SK-N-SH (cell line): ENCODE results near the gene PCSK2. TPM values are rescaled to one million over a fixed set of nuclear protein-coding genes. Genes with fewer than 3 reads are reported as not detected.

Experiments
- CTCF ChIA-PET: fragments of 300-600, 350-600 bp; formaldehyde crosslinking; extraction: SDS; loops from one replicate; lab custom pipeline; 2021; lab: Yijun Ruan, JAX
- POLR2A ChIA-PET: fragments of 350-600 bp; sonication (Branson Sonifier 250); formaldehyde crosslinking; extraction: SDS; loops from one replicate; lab custom pipeline; 2020; ENCODE audit warnings: antibody characterized with exemption, inconsistent platforms; lab: Yijun Ruan, JAX
- DNase-seq: peaks from one replicate; pipeline ENCODE4 v3.0.0; 2012
- H2AFZ ChIP-seq: fragments of 200-600 bp; sonication (generic); 2 replicates; pipeline ENCODE4 v1.8.1; 2016; ENCODE audit warnings: antibody characterized with exemption, mild to moderate bottlenecking, low read depth
- H3F3A ChIP-seq: fragments of 200-600 bp; sonication (generic); replicated peaks from 2 replicates; pipeline ENCODE3; 2016; ENCODE audit warnings: antibody characterized with exemption, mild to moderate bottlenecking; ENCODE audit not compliant: insufficient read depth
- H3K27ac ChIP-seq, 2 experiments: fragments of 200-500 bp in 1 of 2; fragments of 200-600 bp in 1 of 2; sonication (Bioruptor generic) in 1 of 2; sonication (generic), shearing (Covaris generic) in 1 of 2; 2 replicates each; pipeline versions ENCODE4 v1.5.1 to v1.6.1; 2014 to 2016; ENCODE audit warnings: low read depth in 2 of 2, inconsistent platforms in 1 of 2, low read length in 1 of 2, mild to moderate bottlenecking in 1 of 2, mixed read lengths in 1 of 2
- H3K27me3 ChIP-seq: fragments of 200-600 bp; sonication (generic), shearing (Covaris generic); 2 replicates; pipeline ENCODE4 v1.6.1; 2016; ENCODE audit warnings: mixed run types; ENCODE audit not compliant: insufficient read depth
- H3K36me3 ChIP-seq, 2 experiments: fragments of 200-500 bp in 1 of 2; fragments of 200-600 bp in 1 of 2; sonication (Bioruptor generic) in 1 of 2; sonication (generic) in 1 of 2; replicated peaks in 1 of 2; 2 replicates each; pipeline versions ENCODE3 to v1.5.1; 2014 to 2016; ENCODE audit warnings: low read length in 1 of 2, mild to moderate bottlenecking in 1 of 2; ENCODE audit not compliant: insufficient read depth in 2 of 2, control insufficient read depth in 1 of 2
- H3K4me1 ChIP-seq, 2 experiments: fragments of 200-500 bp in 1 of 2; fragments of 200-600 bp in 1 of 2; sonication (Bioruptor generic) in 1 of 2; sonication (generic), shearing (Covaris generic) in 1 of 2; 2 replicates each; pipeline versions ENCODE4 v1.5.1 to v1.6.1; 2014 to 2016; ENCODE audit warnings: low read depth in 1 of 2, low read length in 1 of 2, mixed run types in 1 of 2; ENCODE audit not compliant: insufficient read depth in 2 of 2, control insufficient read depth in 1 of 2
- H3K4me2 ChIP-seq: fragments of 200-600 bp; sonication (generic), shearing (Covaris generic); 2 replicates; pipeline ENCODE4 v1.6.1; 2017; ENCODE audit warnings: mixed run types
- H3K4me3 ChIP-seq, 2 experiments: fragments of 200-500 bp in 1 of 2; fragments of 200-600 bp in 1 of 2; sonication (Bioruptor generic) in 1 of 2; sonication (generic), shearing (Covaris generic) in 1 of 2; 2 replicates each; pipeline versions ENCODE4 v1.5.1 to v1.8.1; 2014 to 2016; ENCODE audit warnings: low read depth in 2 of 2, inconsistent platforms in 1 of 2, low read length in 1 of 2, mild to moderate bottlenecking in 1 of 2, mixed read lengths in 1 of 2, moderate library complexity in 1 of 2
- H3K79me2 ChIP-seq: fragments of 200-600 bp; sonication (generic); 2 replicates; pipeline ENCODE4 v1.8.1; 2017; ENCODE audit warnings: mild to moderate bottlenecking; ENCODE audit not compliant: insufficient read depth
- H3K9ac ChIP-seq: fragments of 200-600 bp; sonication (generic); 2 replicates; pipeline ENCODE4 v1.6.1; 2017; ENCODE audit warnings: mixed run types
- H3K9me2 ChIP-seq: fragments of 200-600 bp; sonication (generic); 2 replicates; pipeline ENCODE4 v1.6.1; 2017; ENCODE audit warnings: mixed run types
- H3K9me3 ChIP-seq: fragments of 200-600 bp; sonication (generic); 2 replicates; pipeline ENCODE4 v1.6.1; 2017; ENCODE audit warnings: mixed run types, mild to moderate bottlenecking, moderate library complexity
- H4K20me1 ChIP-seq: fragments of 200-600 bp; sonication (generic); 2 replicates; pipeline ENCODE4 v1.6.1; 2017; ENCODE audit warnings: mild to moderate bottlenecking, mixed run types; ENCODE audit not compliant: insufficient read depth
- CTCF ChIP-seq: fragments of 200-600 bp; sonication (generic); IDR thresholded peaks from 2 replicates; pipeline ENCODE4 v1.6.1; 2017; ENCODE audit warnings: antibody characterized with exemption, mild to moderate bottlenecking, moderate library complexity
- ELF1 ChIP-seq: IDR thresholded peaks from 2 replicates; pipeline ENCODE4 v1.4.0; 2012
- EP300 ChIP-seq, 2 experiments: IDR thresholded peaks; 2 replicates each; pipeline versions ENCODE4 v1.4.0 to v1.6.1; 2012; ENCODE audit warnings: borderline replicate concordance in 1 of 2, low read depth in 1 of 2, low read length in 1 of 2
- EZH2phosphoT487 ChIP-seq: fragments of 200-600 bp; sonication (generic); IDR thresholded peaks from 2 replicates; pipeline ENCODE4 v1.6.1; 2017; ENCODE audit warnings: low read depth, mixed run types, mild to moderate bottlenecking, antibody characterized with exemption, moderate library complexity, borderline replicate concordance
- FOXJ3 ChIP-seq: sonication (generic); formaldehyde crosslinking; IDR thresholded peaks from 2 replicates; pipeline ENCODE4 v1.5.1; 2020; ENCODE audit warnings: mild to moderate bottlenecking, missing genetic modification reagents
- FOXM1 ChIP-seq: IDR thresholded peaks from 2 replicates; pipeline ENCODE4 v1.4.0; 2012; ENCODE audit warnings: low read depth, mild to moderate bottlenecking
- GATA2 ChIP-seq: sonication (generic); formaldehyde crosslinking; IDR thresholded peaks from 2 replicates; pipeline ENCODE4 v1.5.0; 2020; ENCODE audit warnings: mild to moderate bottlenecking, missing genetic modification reagents
- IRF3 ChIP-seq: fragments of 150-350 bp; IDR thresholded peaks from 2 replicates; pipeline ENCODE4 v1.6.1; 2016; ENCODE audit warnings: mild to moderate bottlenecking, low read depth, low read length
- MAX ChIP-seq: IDR thresholded peaks from 2 replicates; pipeline ENCODE4 v1.4.0; 2012; ENCODE audit warnings: low read depth
- MEF2A ChIP-seq: IDR thresholded peaks from 2 replicates; pipeline ENCODE4 v1.4.0; 2012; ENCODE audit warnings: low read depth, borderline replicate concordance
- NFIC ChIP-seq: IDR thresholded peaks from 2 replicates; pipeline ENCODE4 v1.4.0; 2012; ENCODE audit warnings: borderline replicate concordance
- NRF1 ChIP-seq: IDR thresholded peaks from 2 replicates; pipeline ENCODE4 v1.6.1; 2012; ENCODE audit warnings: low read depth, mild to moderate bottlenecking, low read length
- PBX3 ChIP-seq: IDR thresholded peaks from 2 replicates; pipeline ENCODE4; 2012
- RAD21 ChIP-seq: IDR thresholded peaks from 2 replicates; pipeline ENCODE4 v1.6.1; 2012; ENCODE audit warnings: mild to moderate bottlenecking, low read length
- RFX5 ChIP-seq: IDR thresholded peaks from 2 replicates; pipeline ENCODE4 v1.6.1; 2012; ENCODE audit warnings: mild to moderate bottlenecking, improper control_type of control experiment, low read length
- RXRA ChIP-seq: IDR thresholded peaks from 2 replicates; pipeline ENCODE4 v1.4.0; 2012; ENCODE audit warnings: low read depth, mild to moderate bottlenecking, borderline replicate concordance
- SMC3 ChIP-seq: IDR thresholded peaks from 2 replicates; pipeline ENCODE4 v1.6.1; 2012; ENCODE audit warnings: low read depth, low read length, improper control_type of control experiment
- USF1 ChIP-seq: IDR thresholded peaks from 2 replicates; pipeline ENCODE4 v1.4.0; 2012; ENCODE audit warnings: low read depth, borderline replicate concordance
- YY1 ChIP-seq: IDR thresholded peaks from 2 replicates; pipeline ENCODE4 v1.4.0; 2012; ENCODE audit warnings: low read depth, mild to moderate bottlenecking
- WGBS: methylation state at CpG from one replicate; pipeline ENCODE4 v1.1.6; 2017; ENCODE audit warnings: low lambda C conversion rate; 5-methylcytosine and 5-hydroxymethylcytosine counted together
- polyA plus RNA-seq, 3 experiments: library from polyadenylated mRNA; depleted of rRNA; stranded (reverse); fragments of >200 nt; gene quantifications; 2 replicates each; pipeline ENCODE4 v1.2.3, GENCODE V29; 2012
- TF ChIP-seq, protein P1 (sequence below): fragments of 150-350 bp; IDR thresholded peaks from 2 replicates; pipeline ENCODE4 v1.6.1; 2017; ENCODE audit warnings: antibody characterized with exemption, low read length, low read depth, borderline replicate concordance

The PCSK2 gene
- polyA plus RNA-seq, 1 of the 3 experiments (the other 2 are of a cell fraction): not detected

DNA sequence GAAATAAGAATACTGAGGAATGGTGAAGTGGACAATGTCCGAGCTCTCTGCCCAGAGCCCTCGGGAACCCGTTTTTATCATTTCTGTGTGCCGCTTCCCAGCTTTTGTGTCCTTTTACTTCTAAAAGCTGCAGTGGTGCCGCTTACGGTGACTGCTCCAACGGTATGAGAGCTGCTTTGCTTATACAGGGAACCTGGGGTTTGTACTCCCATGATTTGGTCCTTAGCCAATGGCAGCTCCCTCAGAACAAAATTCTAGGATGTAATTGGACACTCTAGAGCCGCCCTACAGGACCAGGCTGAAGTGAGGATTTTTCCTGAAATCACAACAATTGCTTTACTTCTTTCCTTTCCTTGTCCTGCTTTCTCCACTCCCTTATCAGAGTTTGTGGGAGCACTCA lies 24.2 kb upstream of the PCSK2 start:
- Histone ChIP-seq H3K9ac (no peak overlapping the region), H3K4me3 (no peak overlapping the region), H3K4me2 (no peak overlapping the region), H3K9me3 (no peaks in the 10 kb centered on the region), H3K4me1 (no peaks in the 10 kb centered on the region), H3K9me2 (no peaks in the 10 kb centered on the region), H3K27me3 (no peaks in the 10 kb centered on the region), H3K79me2 (no peaks in the 10 kb centered on the region), H3K27ac (no peak overlapping the region), H3K36me3 (no peaks in the 10 kb centered on the region), H2AFZ (no peak overlapping the region), H4K20me1 (no peaks in the 10 kb centered on the region), H3F3A (no peaks in the 10 kb centered on the region)
- no peak for DNase-seq
- TF ChIP-seq CTCF (no peak), PBX3 (no peak), YY1 (no peak), FOXJ3 (CRISPR knock-in tag) (no peak), NRF1 (no peak), RAD21 (no peak), RFX5 (no peak), RXRA (no peak)
- TF ChIP-seq, protein P1, sequence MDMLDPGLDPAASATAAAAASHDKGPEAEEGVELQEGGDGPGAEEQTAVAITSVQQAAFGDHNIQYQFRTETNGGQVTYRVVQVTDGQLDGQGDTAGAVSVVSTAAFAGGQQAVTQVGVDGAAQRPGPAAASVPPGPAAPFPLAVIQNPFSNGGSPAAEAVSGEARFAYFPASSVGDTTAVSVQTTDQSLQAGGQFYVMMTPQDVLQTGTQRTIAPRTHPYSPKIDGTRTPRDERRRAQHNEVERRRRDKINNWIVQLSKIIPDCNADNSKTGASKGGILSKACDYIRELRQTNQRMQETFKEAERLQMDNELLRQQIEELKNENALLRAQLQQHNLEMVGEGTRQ: no peak
- 21% methylated on average over 8 of the region's 8 CpGs for WGBS
- POLR2A ChIA-PET: no interaction called here
- CTCF ChIA-PET: no interaction called here

DNA sequence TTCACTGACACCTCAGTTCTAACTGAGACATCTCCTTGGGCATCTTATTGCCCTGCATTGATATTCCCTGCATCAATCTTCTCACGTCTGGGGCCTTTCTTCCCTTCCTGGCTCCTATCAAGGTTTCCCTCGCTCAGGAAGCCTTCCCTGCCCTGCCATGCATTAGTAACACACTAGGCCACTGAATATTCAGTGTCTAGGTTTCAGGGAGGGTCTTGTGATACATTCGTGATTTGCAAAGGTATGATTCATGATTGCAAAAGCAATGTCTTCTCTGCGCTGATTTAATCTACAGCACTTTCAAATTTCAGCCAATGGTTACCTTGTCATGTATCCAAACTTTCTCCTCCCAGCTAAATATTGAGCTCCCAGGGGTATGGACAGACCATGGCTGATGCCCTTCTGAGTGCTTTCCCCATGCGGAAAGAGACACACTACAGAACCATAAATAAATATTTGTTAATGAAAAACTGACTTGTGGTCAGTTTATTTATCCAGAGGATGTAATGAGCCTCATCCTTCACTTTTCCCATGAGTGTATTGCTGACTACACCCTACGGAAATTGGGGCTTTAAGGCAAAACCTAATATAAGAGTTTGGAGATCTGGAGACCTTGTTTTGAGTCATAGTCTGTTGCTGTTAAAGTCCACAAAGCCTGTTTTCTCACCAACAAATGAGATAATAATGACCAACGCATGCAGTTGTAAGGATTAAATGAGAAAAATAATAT lies 21.6 kb upstream of the PCSK2 start:
- Histone ChIP-seq H3K4me1 (no peaks in the 10 kb centered on the region), H3K27ac (no peak overlapping the region), H3F3A (no peaks in the 10 kb centered on the region), H3K27me3 (no peaks in the 10 kb centered on the region), H2AFZ (no peak overlapping the region), H3K79me2 (no peaks in the 10 kb centered on the region), H3K9me3 (no peaks in the 10 kb centered on the region), H3K9me2 (no peaks in the 10 kb centered on the region), H3K4me3 (no peak overlapping the region), H3K36me3 (no peaks in the 10 kb centered on the region), H3K4me2 (no peak overlapping the region), H4K20me1 (no peaks in the 10 kb centered on the region), H3K9ac (no peak overlapping the region)
- no peak for DNase-seq
- TF ChIP-seq MEF2A (no peak), EP300 (IDR thresholded peaks at IDR 0.05; ENCODE audit: borderline replicate concordance in 1 of 2, low read depth in 1 of 2, low read length in 1 of 2) (no peak), USF1 (no peak), GATA2 (CRISPR knock-in tag) (no peak), RAD21 (no peak), EZH2phosphoT487 (no peak), NFIC (no peak), SMC3 (no peak), ELF1 (no peak), RFX5 (no peak), YY1 (no peak), MAX (no peak), NRF1 (no peak), IRF3 (no peak), FOXM1 (no peak)
- ChIA-PET POLR2A (no interaction called here), CTCF (no interaction called here)
- WGBS: 18% methylated on average over 7 of the region's 7 CpGs
